Measurements from ENCODE around the gene F7.

DNA sequence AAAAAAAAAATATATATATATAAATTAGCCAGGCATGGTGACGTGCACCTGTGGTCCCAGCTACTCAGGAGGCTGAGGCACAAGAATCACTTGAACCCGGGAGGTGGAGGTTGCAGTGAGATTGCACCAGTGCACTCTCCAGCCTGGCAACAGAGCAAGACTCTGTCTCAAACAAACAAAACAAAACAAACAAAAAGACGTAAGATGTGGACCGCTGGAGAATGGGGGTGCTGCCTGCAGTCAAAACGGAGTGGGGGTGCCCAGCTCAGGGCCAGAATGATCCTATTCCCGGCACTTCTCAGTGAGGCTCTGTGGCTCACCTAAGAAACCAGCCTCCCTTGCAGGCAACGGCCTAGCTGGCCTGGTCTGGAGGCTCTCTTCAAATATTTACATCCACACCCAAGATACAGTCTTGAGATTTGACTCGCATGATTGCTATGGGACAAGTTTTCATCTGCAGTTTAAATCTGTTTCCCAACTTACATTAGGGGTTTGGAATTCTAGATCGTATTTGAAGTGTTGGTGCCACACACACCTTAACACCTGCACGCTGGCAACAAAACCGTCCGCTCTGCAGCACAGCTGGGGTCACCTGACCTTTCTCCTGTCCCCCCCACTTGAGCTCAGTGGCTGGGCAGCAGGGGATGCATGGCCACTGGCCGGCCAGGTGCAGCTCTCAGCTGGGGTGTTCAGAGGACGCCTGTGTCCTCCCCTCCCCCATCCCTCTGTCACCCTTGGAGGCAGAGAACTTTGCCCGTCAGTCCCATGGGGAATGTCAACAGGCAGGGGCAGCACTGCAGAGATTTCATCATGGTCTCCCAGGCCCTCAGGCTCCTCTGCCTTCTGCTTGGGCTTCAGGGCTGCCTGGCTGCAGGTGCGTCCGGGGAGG is at the start of gene F7:
- TF ChIP-seq EP300 (IDR thresholded peaks at IDR 0.05) (peak in 1 of 2 experiments; percentile 10; a peak in 1 of 5 replicates), RNF2 (IDR thresholded peaks at IDR 0.05; ENCODE audit: borderline replicate concordance, low read depth) (no peak), RCOR1 (IDR thresholded peaks at IDR 0.05; ENCODE audit: low read depth, low read length) (no peak)

All from A549 (cell line).